NCI-H1092 treated with DMSO at 0.1 percent for 48 hours (cell line): Measurements from ENCODE around the gene HS1BP3.

Experiments
- DNase-seq: peaks from one replicate; lab custom pipeline; 2025; lab: John Stamatoyannopoulos, UW

Gene HS1BP3

DNA sequence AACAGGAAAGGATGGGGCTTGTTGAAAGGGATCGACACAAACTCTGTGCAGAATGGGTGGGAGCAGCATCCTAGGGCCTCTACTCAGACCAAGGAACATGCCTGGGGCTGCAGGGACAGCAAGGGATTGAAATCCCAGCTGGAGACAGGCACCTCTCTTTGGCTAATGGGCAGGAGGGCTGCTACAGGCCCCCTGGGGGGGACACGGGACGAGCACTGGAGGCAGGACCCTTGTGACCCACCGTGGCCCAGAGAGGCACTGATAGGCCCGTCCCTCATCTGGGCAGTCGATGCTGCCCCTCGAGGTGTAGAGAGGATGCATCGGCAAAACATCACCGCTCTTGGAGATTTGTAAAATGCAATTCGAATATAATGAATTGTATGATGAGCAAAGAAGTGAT lies 5.1 kb downstream of the HS1BP3 start:
- DNase-seq: no peak

DNA sequence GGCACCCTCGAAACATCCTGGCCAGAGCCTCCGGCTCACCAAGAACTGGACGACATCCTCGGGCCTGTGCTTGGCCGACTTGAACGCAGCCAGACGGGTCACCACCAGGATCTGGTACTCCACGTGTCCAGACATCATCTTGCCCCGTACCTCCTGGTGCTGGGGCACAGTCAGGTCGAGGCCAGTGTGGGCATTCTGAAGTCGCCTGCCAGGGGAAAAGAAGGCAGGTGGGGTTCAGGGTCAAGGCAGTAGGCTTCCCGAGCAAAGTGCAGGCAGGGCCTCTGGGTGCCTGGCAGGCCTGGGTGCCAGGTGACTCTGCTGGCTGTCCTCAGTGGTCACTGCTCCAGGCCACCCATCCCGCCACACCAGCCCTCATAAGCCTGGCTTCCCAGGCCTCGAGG lies 5.6 kb downstream of the HS1BP3 start:
- DNase-seq: no peak

DNA sequence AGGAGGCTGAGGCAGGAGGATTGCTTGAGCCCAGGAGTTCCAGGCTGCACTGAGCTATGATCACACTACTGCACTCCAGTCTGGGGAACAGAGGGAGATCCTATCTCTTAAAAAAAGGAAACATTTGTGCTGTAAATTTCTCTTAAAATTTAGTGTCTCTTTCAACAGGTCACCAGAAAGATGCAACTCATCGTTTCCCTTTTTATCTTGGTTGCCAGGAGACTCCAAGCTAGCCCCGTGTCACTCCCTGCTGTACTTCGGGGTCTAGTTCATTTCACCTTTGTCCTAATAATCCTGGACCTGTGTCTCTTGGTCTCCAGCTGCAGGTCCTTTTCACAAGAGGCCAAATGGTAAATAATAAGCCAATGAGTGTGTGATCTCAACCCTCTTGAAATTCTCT lies 7.1 kb downstream of the HS1BP3 start:
- no peak for DNase-seq

DNA sequence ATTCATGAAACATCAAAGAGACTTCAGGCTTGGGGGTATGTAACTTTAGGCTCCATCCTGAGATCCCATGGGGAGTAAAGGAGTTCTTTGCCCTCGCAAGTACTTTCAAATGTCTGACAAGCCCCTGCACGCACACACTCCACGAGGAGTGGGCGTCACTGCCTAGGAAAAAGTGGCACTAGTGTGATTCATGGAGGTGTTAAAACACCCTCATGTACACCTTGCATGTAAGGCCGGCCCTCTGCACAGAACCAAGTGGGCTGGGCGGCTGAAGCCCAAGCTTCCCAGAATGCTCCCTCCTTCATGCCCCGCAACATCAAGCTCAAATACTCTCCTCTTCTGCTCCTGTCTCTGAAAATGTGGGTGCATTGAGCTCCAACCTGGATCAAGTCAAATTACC lies 7.8 kb downstream of the HS1BP3 start:
- no peak for DNase-seq

DNA sequence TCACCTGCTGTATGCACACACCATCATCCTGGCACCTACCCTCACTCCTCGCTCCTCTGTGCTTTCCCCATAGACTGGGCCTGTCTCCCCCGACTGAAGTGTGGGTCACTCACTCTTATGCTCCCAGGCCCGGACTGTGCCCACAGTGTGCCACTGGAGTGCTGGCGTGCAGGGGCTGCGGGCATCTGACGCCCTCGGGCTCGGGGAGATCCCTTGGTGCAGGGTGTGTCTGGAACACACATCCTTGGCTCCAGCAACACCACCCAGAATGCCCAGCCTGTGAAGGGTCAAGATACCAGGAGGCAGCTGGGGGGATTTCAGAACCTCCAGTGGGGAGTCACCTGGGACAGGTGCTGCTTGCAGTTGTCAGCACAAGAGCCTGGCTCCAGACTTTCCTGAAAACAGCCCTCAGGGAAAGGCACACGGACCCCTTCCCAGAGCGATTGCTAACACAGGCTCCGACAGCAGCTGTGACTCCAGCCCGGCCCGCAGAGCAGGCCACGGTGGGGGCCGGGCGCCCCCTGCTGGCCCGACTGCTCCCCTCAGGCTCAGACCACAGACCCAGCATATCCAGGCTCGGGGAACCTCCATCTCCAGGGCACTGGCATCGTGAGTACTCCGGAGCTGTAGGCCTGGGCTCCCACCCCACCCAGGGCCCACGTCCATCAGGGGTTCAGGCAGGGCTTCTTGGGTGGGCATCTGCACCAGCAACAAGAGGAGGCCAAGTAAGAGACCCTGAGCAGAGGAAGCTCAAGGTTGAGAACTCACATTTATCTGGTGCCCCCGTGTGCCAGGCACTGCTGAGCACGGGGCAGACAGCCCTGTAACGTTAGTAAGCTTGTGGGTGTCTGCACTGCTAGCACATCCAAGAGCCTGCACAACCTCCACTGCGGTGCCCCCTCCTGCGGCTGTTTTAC lies 8.6 kb downstream of the HS1BP3 start:
- peak; percentile 43 for DNase-seq

DNA sequence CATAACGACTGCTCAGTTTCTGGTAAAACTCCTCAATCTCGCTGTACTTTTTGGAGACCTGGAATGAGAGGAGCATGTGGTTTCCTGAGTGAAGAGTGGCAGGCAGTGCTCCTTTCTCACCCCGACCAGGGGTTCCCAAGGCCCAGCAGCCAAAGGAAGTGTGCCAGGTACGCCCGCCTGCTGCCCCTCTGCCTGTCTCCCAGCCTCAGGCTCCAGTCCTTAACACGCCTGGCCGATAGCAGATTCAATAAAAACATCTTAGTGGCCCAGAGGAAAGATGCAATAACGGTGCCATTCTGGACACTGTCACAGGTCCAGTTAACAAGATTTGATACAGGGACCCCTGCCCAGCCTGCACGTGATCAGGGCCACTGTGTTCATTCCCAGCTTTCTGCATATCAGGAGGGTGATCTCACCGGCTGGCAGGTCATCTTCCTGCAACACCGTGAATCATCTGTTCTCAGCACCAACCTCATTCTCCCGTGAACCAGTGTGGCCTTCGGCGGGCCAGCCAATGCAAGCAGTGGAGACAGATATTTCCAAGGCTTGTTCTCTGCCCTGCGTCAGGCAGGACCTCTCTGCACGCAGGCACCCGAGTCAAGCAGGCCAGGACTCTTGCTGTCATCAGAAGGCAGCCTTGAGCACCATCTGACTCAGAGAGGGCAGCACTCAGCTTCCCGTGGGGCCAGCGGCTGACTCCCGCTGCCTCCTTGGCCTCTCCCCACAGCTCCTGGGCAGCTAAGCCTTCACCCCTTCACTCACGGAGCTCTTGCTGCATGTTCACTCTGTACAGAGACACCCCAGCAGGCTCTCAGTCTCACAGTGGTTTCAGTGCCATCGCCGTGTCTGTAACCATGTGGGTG lies 9.5 kb downstream of the HS1BP3 start:
- DNase-seq: no peak

DNA sequence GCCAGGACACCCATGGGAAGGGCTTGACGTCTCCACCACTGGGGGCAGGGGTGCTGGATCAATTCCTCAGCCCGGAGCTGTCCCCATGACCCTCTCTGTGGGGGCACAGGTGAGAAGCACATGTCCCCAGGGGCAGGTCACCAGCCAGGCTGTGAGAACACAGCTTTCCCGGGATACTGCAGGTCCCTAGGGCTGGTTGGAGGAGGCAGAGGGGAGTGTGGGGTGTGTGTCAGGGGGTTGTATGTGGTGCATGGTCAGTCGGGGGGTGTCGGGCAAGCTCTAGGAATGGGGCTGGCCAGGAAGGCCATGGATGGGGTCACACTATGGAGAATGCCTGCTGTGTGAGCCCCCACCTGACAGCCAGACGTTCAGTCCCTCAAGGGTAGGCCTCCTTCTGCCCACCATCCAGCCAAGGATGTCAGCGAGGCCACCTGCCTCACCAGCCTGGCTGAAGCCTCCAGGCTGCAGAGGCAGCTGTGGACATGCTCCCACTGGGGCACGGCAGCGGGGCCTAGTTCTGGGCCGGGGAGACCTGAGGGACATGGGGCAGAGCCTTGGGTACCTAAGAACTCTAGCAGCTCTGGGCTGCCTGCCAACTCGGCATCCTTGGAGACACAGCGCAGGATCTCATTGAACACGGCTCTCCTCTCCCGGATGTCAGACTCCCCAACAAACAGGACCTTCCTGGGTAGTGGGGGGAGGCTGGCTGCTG lies 10.3 kb downstream of the HS1BP3 start:
- DNase-seq: no peak

DNA sequence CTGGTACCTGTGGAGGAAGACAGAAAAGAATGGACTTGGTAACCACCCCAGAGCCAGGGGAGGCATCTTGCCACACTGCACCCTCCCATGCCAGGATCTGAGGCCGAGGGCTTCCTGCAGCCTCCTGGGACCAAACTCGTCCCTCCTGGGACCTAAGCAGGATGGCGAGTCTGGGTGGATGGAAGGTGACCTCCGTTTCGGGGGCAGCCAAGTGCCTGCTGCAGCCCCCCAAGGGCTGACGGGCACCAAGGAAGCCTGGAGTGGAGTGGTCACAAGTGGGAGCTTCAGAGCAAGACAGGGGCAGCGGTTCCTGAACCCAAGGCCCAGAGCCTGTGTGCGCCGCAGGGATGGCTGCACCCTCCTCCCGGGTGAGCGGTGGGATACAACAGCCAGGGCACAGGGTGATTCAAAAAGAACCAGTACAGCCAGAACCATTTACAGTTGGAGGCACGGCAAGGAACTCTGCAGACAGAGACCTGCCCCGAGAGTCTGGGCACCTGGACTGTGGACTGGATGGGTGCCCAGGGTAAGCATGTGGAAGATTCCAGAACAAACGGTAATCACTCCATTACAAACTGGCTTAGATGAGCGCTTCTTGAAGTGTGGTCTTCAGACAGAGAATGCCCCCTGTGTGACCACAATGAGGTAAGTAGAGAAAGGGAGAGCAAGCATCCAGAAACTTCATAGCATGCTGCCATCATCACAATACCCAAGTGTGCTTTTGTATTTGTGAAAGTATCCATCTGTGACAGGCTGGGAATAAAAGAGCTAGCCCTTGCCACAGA lies 12.1 kb downstream of the HS1BP3 start:
- no peak for DNase-seq

DNA sequence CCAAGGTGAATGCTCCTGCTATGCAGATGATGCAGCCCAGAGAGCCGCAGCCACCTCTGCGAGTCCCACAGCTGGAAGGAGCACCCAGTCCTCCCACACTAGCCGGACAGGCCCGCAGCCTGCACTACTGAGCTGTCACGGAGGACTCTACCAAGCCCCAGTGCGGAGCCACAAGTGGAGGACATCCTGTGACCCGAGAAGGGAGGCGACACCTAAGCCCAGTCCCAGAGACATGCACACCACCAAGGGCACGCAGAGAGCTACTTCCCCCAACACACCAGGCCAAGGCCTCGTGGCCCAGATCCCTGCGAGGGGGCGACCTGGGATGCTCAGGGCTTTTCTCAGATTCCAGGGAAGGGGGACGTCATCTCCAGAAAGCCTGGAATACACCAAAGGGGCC lies 12.9 kb downstream of the HS1BP3 start:
- DNase-seq: no peak

DNA sequence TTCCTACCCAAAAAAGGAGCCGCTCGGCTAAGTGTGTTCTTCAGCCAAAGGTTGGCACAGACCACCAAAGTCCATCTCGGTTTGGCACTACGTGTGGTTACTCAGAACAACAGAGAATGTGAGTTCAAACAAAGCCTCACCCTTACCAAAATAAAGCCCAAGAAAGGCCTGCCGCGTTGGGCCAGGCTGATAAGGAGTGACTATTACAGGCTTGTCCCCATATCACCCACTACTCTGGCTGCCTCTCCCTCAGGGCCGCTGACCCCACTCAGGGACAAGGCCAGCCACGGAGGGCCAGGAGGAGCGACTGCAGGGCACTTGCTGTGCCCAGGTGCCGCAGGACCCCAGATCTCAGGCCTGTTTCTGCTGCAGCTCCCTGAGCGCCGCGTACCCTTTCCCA lies 13.8 kb downstream of the HS1BP3 start:
- no peak for DNase-seq

DNA sequence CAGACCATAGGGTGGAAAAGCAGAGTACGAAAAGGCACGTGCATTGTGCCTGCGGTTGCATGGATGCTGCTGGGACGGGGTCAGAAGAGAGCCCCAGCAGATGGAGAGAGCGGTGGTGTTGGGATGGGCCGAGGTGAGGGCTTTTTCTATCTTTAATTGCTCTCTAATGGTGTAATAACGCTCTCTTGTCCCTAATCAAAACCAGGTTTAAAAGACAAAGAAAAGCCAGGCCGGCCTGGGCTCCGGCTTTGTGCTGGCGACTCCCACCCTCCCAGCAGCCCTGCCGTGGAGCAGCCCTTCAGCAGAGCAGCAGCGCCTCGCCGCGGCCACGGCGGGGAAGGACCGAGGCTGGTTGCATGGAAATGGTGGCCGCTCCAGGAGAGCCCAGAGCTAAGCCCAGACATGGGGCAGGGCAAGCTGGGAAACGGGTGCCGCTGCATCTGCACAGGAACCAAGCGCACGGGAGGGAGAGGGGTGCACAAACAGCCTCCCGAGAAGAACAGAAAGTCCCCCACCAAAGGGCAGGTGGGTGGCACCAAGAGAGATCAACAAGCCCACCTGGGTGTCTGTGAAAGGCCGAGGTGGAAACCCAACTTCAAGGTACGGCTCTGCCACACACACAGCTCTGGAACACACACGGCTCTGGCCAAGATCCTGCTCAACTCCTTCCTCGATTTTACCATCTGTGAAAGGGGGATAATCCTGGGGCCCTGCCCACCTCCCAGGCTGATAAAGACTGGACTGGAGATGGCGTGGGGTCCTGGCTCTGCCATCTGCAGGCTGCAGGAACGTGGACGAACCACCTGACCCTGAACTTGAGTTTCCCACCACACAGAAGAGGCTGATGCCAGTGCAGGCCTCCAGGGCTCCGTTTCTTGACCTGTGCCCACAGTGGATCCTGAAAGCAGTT lies 15.0 kb downstream of the HS1BP3 start:
- DNase-seq: peak; percentile 63

DNA sequence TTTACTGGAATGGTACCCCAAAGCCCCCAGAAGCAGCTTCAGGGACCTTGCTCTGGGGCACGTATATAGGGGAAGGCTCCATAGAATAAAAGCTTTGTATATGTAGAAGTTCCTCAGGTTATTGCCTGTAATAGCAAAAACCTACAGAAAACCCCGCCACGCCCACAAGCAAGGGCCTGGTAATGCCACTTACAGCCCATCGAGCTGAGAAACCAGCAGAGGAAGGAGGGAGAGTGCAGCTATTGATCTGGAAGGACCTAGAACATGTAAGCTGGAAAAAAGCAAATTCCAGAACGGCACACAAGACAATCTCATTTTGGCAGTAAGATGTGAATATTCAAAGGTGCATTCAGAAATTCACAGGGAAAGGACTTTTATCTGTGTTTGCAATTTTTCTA lies 15.8 kb downstream of the HS1BP3 start:
- no peak for DNase-seq

DNA sequence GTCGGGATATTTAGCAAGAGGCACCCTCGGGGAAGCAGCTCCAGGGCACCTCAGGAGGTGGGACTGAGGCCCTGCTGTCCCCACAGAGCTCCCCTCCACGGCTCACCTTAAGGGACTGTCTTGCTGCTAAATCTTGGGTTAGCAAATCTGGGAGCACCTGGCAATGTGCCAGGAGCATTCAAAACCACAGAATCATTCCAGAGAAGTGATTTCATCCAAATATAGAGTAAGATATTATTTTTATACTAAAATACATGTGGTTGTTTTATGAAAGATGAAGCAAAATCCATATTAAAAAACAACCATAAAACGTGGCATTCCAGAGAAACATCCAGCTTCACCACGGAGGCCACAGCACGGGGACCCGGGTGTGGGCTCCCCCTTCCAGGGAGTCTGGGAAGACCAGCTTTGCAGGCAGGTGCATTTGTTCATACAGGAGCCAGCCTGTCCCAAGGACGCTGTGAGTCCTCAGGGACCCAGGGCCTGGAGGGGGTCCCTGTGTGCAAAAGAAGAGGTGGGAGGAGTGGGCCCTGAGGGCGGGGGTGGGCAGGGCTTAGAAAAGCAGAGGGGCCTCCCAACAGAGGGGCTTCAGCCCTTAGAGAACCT lies 16.3 kb downstream of the HS1BP3 start:
- DNase-seq: no peak

DNA sequence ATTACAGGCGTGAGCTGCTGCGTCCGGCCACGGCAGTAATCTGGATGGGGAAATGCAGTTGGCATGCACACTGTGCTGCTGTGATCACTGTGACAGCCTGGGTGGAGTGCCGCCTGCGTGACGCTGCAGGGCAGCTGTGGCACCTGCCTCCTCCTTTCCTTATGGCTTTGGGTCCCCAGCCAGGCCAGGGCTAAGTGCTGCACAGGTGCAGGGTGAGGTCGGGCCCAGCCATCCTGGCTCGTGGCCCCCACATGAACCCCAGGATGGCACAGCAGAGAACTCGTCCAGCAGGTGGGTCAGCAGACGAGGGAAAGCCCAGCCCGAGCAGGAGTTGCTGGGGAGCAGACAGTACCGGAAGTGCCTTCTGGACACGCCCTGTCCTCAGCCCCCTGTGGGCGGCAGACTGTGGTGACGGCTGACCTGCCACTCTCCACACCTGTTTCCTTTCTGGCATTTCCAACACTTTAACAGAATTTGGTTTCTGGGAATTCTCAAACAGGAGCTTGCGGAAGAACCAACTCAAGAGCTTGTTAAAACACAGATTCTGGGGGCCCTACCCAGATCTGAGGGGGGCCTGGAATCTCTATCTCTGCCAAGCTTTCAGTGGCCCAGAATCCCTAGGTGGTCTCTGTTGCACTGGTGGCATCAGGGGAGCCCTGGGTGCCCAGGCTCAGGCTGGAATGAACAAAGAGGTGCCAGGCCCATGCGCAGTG lies 16.9 kb downstream of the HS1BP3 start:
- DNase-seq: peak; percentile 4

DNA sequence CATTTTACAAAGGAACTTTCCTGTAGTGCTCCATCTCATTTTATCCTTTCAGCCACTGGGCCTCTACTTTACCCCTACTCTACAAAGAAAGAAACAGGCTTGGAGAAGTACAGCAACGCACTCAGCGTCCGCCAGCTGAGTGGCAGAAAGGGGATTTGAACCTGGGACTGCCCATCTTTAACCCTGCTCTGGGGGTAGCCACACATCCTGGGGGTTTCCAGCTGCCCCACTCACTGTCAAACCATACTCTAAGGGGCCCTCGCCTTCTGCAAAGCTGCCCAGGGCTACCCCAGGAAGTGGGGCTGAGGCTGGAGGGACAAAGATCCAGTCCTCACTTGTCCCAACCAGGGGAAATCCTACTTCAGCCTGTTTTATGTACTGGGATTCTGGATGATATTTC lies 17.9 kb downstream of the HS1BP3 start:
- DNase-seq: no peak

DNA sequence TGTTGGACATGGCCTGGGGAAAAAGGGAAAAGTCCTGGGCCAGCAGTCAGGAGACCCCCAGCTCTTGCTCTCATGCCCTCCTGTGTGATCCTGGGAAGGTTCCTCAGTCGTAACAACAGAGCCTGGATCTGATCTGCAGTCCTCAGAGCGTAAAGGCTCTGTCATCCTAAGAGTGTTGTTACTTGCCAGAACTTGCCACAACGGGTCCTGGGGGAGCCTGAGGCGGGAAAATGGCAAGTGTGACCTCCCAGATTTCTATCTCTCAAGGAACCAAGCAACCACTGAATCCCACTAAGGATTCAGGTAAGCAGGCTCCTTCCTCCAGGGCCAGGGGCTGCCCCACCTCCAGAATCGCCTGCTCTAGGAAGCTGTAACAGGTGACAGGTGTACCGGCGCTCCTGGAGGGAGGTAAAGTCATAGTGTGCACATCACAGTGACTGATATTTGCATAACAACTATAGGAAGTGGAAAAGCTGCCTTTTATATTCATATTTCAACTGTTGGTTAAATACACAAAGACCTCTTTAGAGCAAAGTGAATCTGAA lies 18.4 kb downstream of the HS1BP3 start:
- no peak for DNase-seq

DNA sequence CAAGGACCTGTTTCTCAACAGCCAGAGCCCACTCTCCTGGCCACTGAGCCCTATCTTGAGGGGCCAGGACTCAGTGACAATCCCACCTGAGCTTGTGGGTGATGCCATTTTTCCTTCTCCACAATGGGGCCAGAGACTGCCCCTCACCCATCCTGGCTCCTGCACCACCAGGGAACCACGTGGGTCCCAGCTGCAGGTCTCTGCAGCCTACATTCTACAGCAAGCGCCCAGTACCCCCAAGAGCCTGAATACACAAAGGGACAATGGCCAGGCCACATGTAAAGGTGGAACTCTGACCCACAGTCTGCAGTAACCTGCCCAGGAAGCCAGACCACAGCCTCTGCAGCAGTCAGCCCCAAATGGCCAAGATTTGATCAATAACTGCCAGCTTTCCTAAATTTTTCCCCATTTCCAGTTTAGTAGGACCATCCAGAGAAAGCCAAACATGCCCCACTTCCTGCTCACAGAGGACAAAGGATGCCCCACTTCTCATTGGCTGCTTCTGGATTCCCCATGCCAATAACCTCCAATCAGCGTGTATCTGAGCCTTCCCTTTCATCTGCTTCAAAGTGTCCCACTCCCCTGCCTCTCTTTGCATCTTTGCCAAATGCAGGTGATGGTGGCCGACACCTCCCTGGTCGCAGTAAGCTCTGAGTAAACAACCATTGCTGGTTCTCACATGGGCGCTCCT lies 19.1 kb downstream of the HS1BP3 start:
- DNase-seq: no peak

DNA sequence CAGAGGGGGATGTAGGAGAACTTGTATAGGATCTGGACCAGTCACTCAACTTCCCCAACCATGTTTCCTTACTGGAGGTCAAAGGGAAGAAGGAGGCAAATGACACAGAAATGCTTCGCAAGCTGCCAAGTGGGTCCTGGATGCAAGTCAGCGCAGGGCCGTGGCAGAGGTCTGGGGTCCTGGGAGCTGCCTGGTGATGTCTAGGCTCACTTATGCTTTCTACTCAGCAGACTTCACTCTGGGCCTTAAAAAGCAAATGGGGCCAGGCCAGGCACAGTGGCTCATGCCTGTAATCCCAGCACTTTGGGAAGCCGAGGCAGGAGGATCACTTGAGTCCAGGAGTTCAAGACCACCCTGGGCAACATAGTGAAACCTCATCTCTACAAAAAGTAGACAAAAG lies 19.9 kb downstream of the HS1BP3 start:
- no peak for DNase-seq
